Parathyroid adenoma (tissue), 2 donors: Measurements from ENCODE around the gene PROM1.

Source experiments
- H2AFZ ChIP-seq: fragments of 300-600 bp; sonication (generic); one replicate; pipeline ENCODE4 v1.7.0; 2017; ENCODE audit warnings: antibody characterized with exemption, mild to moderate bottlenecking
- H3K27ac ChIP-seq: fragments of 300-600 bp; sonication (generic); one replicate; pipeline ENCODE4 v1.7.0; 2017
- H3K27me3 ChIP-seq: fragments of 300-600 bp; sonication (generic); one replicate; pipeline ENCODE4 v1.7.0; 2017; ENCODE audit warnings: low read length; ENCODE audit not compliant: control insufficient read depth, insufficient read depth
- H3K36me3 ChIP-seq: fragments of 300-600 bp; sonication (generic); one replicate; pipeline ENCODE4 v1.7.0; 2017; ENCODE audit warnings: low read length; ENCODE audit not compliant: control insufficient read depth, insufficient read depth
- H3K4me1 ChIP-seq: fragments of 300-600 bp; sonication (generic); one replicate; pipeline ENCODE4 v1.7.0; 2017; ENCODE audit warnings: control low read depth
- H3K4me2 ChIP-seq: fragments of 300-600 bp; sonication (generic); one replicate; pipeline ENCODE4 v1.7.0; 2017; ENCODE audit warnings: low read length
- H3K4me3 ChIP-seq: fragments of 300-600 bp; sonication (generic); one replicate; pipeline ENCODE4 v1.7.0; 2017; ENCODE audit warnings: low read depth, low read length
- H3K79me2 ChIP-seq: fragments of 300-600 bp; sonication (generic); one replicate; pipeline ENCODE4 v1.7.0; 2017; ENCODE audit warnings: control low read depth
- H3K9ac ChIP-seq: fragments of 300-600 bp; sonication (generic); one replicate; pipeline ENCODE4 v1.7.0; 2017; ENCODE audit warnings: mild to moderate bottlenecking
- H3K9me3 ChIP-seq: fragments of 300-600 bp; sonication (generic); one replicate; pipeline ENCODE4 v1.7.0; 2017; ENCODE audit warnings: low read length; ENCODE audit not compliant: control insufficient read depth
- TF ChIP-seq, protein P1 (sequence below): fragments of 300-600 bp; sonication (generic); IDR thresholded peaks from one replicate; pipeline ENCODE4 v1.7.0; 2017; ENCODE audit warnings: antibody characterized with exemption, mild to moderate bottlenecking
- donor health status: primary hyperparathyroidism.

PROM1 gene

DNA sequence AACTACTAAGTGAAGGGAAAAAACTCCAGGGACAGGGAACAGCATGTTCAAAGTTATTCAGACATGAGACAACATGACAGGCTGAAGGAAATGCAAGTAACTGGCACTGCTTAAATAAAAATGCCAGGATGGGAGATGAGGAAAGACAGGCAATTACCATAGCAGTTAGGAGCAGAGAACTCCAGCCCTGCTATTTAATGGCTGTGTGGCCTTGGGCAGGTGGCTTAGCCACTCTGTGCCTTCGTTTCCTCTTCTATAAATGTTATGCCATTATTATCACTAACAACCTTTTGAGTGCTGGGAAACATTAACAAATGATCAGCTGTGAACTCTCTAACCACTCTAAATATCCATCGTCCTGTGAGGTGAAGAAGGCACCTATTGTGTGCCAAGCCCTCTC, 32.7 kb downstream of the PROM1 start:
- Histone ChIP-seq H2AFZ (no peak overlapping the region), H3K36me3 (no peaks in the 10 kb centered on the region), H3K9me3 (no peaks in the 10 kb centered on the region), H3K4me1 (no peaks in the 10 kb centered on the region), H3K27ac (no peak overlapping the region), H3K27me3 (no peaks in the 10 kb centered on the region), H3K79me2 (no peaks in the 10 kb centered on the region), H3K9ac (no peak overlapping the region), H3K4me3 (no peak overlapping the region), H3K4me2 (no peak overlapping the region)
- TF ChIP-seq, protein P1, sequence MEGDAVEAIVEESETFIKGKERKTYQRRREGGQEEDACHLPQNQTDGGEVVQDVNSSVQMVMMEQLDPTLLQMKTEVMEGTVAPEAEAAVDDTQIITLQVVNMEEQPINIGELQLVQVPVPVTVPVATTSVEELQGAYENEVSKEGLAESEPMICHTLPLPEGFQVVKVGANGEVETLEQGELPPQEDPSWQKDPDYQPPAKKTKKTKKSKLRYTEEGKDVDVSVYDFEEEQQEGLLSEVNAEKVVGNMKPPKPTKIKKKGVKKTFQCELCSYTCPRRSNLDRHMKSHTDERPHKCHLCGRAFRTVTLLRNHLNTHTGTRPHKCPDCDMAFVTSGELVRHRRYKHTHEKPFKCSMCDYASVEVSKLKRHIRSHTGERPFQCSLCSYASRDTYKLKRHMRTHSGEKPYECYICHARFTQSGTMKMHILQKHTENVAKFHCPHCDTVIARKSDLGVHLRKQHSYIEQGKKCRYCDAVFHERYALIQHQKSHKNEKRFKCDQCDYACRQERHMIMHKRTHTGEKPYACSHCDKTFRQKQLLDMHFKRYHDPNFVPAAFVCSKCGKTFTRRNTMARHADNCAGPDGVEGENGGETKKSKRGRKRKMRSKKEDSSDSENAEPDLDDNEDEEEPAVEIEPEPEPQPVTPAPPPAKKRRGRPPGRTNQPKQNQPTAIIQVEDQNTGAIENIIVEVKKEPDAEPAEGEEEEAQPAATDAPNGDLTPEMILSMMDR, result no peak

GRCh38 chr4:16050669-16051068, 33.2 kb downstream of the PROM1 start:
- H3K9ac ChIP-seq, result no peak overlapping the region

GRCh38 chr4:16048619-16049419, 35.0 kb downstream of the PROM1 start:
- TF ChIP-seq, protein P1, result no peak

More at GRCh38 chr4:16050669-16051068, 33.2 kb downstream of the PROM1 start:
- H3K4me3 ChIP-seq, result no peak overlapping the region
- H3K27me3 ChIP-seq, result no peaks in the 10 kb centered on the region
- no peaks in the 10 kb centered on the region for H3K9me3 ChIP-seq
- TF ChIP-seq, protein P1, result no peak
- no peak overlapping the region for H3K27ac ChIP-seq
- no peaks in the 10 kb centered on the region for H3K79me2 ChIP-seq
- H2AFZ ChIP-seq, result no peak overlapping the region
- H3K4me2 ChIP-seq, result no peak overlapping the region
- no peaks in the 10 kb centered on the region for H3K36me3 ChIP-seq
- no peaks in the 10 kb centered on the region for H3K4me1 ChIP-seq

DNA sequence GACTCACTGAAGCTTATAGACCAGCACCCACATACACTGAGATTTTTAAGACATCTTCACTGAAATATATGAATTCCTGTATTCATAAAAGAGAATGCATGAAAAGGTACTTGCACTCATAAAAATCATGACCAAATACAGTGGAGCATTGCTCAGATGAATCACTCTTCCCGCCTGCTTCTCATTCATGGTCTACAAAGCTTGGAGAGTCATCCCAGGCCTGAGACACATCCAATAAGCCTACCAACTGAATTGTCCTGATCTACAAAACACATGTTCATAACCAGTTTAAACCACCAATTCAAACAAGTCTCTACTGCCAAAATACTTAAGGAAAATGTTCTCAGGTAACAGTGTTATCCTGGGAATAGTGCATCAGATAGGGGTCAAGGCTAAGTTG, 38.1 kb downstream of the PROM1 start:
- TF ChIP-seq, protein P1, result no peak
- Histone ChIP-seq H3K79me2 (no peaks in the 10 kb centered on the region), H3K4me3 (no peak overlapping the region), H3K9ac (no peak overlapping the region), H3K27ac (no peak overlapping the region), H2AFZ (no peak overlapping the region), H3K4me1 (no peaks in the 10 kb centered on the region), H3K36me3 (no peaks in the 10 kb centered on the region), H3K9me3 (no peaks in the 10 kb centered on the region), H3K4me2 (no peak overlapping the region), H3K27me3 (no peaks in the 10 kb centered on the region)

More at GRCh38 chr4:16048619-16049419, 35.0 kb downstream of the PROM1 start:
- Histone ChIP-seq H2AFZ (no peak overlapping the region), H3K4me2 (no peak overlapping the region), H3K36me3 (no peaks in the 10 kb centered on the region), H3K27me3 (no peaks in the 10 kb centered on the region), H3K27ac (no peak overlapping the region), H3K4me1 (no peaks in the 10 kb centered on the region), H3K79me2 (no peaks in the 10 kb centered on the region), H3K9ac (no peak overlapping the region), H3K4me3 (no peak overlapping the region), H3K9me3 (no peaks in the 10 kb centered on the region)
